HEK293T (cell line): ENCODE results near the gene ASTN2.

Source experiments
- CTCF ChIA-PET: fragments of 350-600 bp; formaldehyde crosslinking; extraction: SDS; loops from one replicate; lab custom pipeline; 2021; ENCODE audit warnings: antibody characterized with exemption, inconsistent platforms; lab: Yijun Ruan, JAX
- POLR2A ChIA-PET: fragments of 350-600 bp; formaldehyde crosslinking; extraction: SDS; loops from one replicate; lab custom pipeline; 2020; ENCODE audit warnings: antibody characterized with exemption, inconsistent platforms; lab: Yijun Ruan, JAX
- DNase-seq: peaks from one replicate; pipeline ENCODE4 v3.0.0; 2012; ENCODE audit warnings: mixed read lengths; ENCODE audit errors: extremely low spot score
- ARNT ChIP-seq: fragments of 450-650 bp; IDR thresholded peaks from 2 replicates; pipeline ENCODE4 v1.6.1; 2017; ENCODE audit warnings: mild to moderate bottlenecking
- BHLHE40 ChIP-seq: fragments of 450-650 bp; IDR thresholded peaks from 2 replicates; pipeline ENCODE4 v1.6.1; 2016; ENCODE audit warnings: mild to moderate bottlenecking, moderate library complexity, borderline replicate concordance
- CTBP1 ChIP-seq: fragments of 450-650 bp; IDR thresholded peaks from 2 replicates; pipeline ENCODE4 v1.6.1; 2016; ENCODE audit warnings: borderline replicate concordance
- ELF4 ChIP-seq: fragments of 450-650 bp; IDR thresholded peaks from 2 replicates; pipeline ENCODE4 v1.6.1; 2017; ENCODE audit warnings: antibody characterized with exemption
- FOXA1 ChIP-seq: fragments of 450-650 bp; IDR thresholded peaks from 2 replicates; pipeline ENCODE4 v1.6.1; 2016; ENCODE audit warnings: mild to moderate bottlenecking
- FOXK2 ChIP-seq: fragments of 450-650 bp; IDR thresholded peaks from 2 replicates; pipeline ENCODE4 v1.6.1; 2016; ENCODE audit warnings: mild to moderate bottlenecking
- FOXM1 ChIP-seq: fragments of 450-650 bp; IDR thresholded peaks from 2 replicates; pipeline ENCODE4 v1.6.1; 2017; ENCODE audit warnings: mild to moderate bottlenecking, borderline replicate concordance
- HDGF ChIP-seq: fragments of 450-650 bp; IDR thresholded peaks from 2 replicates; pipeline ENCODE4 v1.6.1; 2017; ENCODE audit warnings: antibody characterized with exemption, borderline replicate concordance
- L3MBTL2 ChIP-seq: fragments of 450-650 bp; conservative IDR thresholded peaks from 2 replicates; pipeline ENCODE4 v1.6.1; 2016; ENCODE audit warnings: mild to moderate bottlenecking
- LEF1 ChIP-seq: fragments of 450-650 bp; IDR thresholded peaks from 2 replicates; pipeline ENCODE4 v1.6.1; 2017; ENCODE audit warnings: mild to moderate bottlenecking, borderline replicate concordance
- NFRKB ChIP-seq: fragments of 450-650 bp; IDR thresholded peaks from 2 replicates; pipeline ENCODE4 v1.6.1; 2016; ENCODE audit warnings: mild to moderate bottlenecking, moderate library complexity
- PKNOX1 ChIP-seq: fragments of 450-650 bp; IDR thresholded peaks from 2 replicates; pipeline ENCODE4 v1.6.1; 2016
- SP1 ChIP-seq: fragments of 450-650 bp; IDR thresholded peaks from 2 replicates; pipeline ENCODE4 v1.6.1; 2017
- SUZ12 ChIP-seq: fragments of 450-650 bp; IDR thresholded peaks from 2 replicates; pipeline ENCODE4 v1.6.1; 2016; ENCODE audit warnings: mild to moderate bottlenecking
- TARDBP ChIP-seq: fragments of 450-650 bp; IDR thresholded peaks from 2 replicates; pipeline ENCODE4 v1.6.1; 2016
- ZNF384 ChIP-seq: fragments of 450-650 bp; IDR thresholded peaks from 2 replicates; pipeline ENCODE4 v1.6.1; 2016

Gene ASTN2

DNA sequence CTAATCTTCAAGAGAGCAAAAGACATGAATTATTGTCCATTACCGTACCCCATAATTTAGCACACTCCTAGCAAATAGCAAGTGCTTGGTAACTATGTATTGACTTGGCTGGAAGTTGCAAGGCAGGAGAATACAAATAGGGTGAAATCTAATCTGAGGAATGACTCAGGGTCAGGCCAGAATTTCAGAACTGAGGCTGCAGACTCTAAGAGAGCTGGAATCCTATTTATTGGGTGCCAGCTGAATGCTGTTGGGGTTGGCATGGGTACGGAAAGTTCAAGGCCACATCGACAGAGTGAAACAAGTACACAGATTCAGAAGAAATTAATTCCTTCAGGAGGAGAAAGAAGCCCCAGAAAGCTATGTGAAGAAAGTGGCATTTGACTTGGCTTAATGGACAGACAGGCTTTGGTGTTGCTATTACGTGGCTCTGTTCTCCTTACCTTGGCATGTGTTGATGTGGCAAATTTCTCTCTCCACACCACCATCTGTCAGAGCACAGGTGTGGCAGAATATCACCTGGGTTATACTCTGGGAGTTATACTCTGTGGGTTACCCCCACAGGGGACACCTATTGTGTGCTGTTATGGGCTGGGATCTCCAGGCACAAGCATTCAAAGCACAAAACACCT, 20.9 kb upstream of the ASTN2 start:
- TF ChIP-seq ARNT (no peak), FOXM1 (no peak), FOXA1 (no peak), SP1 (no peak), ELF4 (no peak), HDGF (no peak), PKNOX1 (no peak), SUZ12 (no peak), FOXK2 (no peak), ZNF384 (no peak), NFRKB (no peak), TARDBP (no peak), LEF1 (no peak), CTBP1 (no peak), L3MBTL2 (no peak), BHLHE40 (no peak)
- DNase-seq, result no peak
- ChIA-PET CTCF (no interaction called here), POLR2A (no interaction called here)

DNA sequence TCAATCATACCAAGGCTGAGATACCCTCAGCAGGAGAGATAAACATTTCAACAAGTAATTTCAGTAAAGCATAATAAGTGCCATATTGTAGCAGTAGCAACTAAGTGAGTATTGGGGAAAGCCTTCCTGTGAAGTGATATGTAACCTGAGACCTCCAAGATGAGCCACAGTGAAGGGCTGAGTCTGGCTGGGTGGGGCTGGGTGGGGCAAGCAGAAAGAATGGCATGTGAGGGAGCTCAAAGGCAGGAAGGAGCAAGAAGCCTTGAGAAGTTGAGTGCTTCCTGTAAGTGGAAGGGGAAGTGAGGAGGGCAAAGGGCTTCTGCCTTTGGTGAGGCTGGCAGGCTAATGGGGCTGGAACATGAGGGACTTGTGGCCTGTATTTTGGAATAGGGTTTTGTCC, 19.7 kb upstream of the ASTN2 start:
- POLR2A ChIA-PET, result no interaction called here
- DNase-seq, result no peak
- TF ChIP-seq LEF1 (no peak), TARDBP (no peak), CTBP1 (no peak), ZNF384 (no peak), ARNT (no peak), FOXK2 (no peak), BHLHE40 (no peak), NFRKB (no peak), PKNOX1 (no peak), L3MBTL2 (no peak)
- CTCF ChIA-PET, result no interaction called here

DNA sequence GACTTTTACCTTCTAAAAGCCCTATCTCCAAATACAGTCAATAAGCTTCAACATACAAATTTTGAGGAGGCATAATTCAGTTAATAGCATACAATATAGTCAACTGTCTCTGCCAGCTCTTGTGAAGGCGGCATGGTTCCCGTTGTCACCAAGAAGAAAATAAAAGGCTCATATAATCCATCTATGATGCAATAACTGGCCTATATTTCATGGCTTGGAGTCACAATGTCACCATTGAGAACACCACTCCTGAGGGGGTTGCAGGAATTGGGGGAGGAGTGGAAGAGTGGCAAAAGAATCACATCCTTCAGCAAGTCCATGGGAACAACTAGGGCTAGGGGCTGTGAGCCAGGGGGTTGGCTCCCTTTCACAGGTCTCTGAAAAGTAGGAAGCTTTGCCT, 16.0 kb upstream of the ASTN2 start:
- ChIA-PET CTCF (no interaction called here), POLR2A (no interaction called here)
- TF ChIP-seq FOXK2, result no peak
- TF ChIP-seq TARDBP, result no peak
- no peak for TF ChIP-seq NFRKB
- TF ChIP-seq ARNT, result no peak
- no peak for TF ChIP-seq SUZ12
- no peak for TF ChIP-seq SP1
- no peak for TF ChIP-seq HDGF
- TF ChIP-seq FOXM1, result no peak
- TF ChIP-seq FOXA1, result no peak
- no peak for TF ChIP-seq LEF1
- TF ChIP-seq ELF4, result no peak
- TF ChIP-seq L3MBTL2, result no peak
- TF ChIP-seq PKNOX1, result no peak
- TF ChIP-seq BHLHE40, result no peak
- TF ChIP-seq ZNF384, result no peak
- no peak for DNase-seq

DNA sequence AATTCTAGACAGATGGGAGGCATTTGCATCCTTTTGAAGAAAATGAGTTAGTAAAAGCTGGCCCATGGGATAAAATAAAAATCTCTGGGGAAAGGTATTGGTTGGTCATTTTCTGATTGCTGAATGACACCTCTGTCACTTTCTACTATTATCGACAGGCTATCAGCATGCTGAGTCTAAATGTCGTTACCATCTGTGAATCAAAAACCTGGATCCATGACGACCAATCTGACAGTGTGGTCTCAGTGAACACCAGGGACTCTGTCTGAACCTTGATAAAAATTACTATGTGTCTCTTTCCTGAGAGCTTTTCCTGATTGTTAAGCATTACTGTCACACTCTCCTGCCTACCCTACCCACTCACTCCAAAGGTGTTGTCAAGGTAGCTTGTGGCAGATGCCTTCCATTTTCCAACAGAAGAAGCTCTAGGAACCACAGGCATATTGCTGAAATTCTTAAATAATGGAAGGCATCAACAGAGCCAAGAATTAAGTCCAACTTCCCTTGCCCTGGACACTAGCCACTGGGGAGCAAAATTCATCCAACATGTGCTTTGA, 12.6 kb upstream of the ASTN2 start:
- no peak for DNase-seq
- TF ChIP-seq SUZ12 (no peak), FOXA1 (no peak), NFRKB (no peak), FOXK2 (no peak), CTBP1 (no peak), ELF4 (no peak), L3MBTL2 (no peak), PKNOX1 (no peak), HDGF (no peak), TARDBP (no peak)
- ChIA-PET POLR2A (no interaction called here), CTCF (no interaction called here)

DNA sequence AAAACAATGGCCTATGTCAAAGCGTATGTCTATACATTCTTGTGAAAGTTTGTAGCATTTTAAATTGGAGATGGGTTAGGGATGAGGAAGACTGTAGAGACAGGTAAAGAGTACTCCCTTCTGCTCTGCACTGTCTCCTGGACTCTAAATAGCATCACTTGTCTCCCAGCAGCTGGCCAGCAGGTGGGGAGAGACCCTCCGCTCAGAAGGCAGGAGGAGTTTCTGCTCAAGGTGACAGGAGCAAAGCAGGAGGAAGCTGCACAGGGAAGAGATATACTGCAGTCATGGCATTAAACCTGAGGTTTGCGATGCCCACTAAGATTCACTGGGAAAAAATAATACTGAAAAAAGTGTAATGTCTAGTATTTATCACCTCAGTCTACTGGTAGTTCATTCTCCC, 10.7 kb upstream of the ASTN2 start:
- no peak for DNase-seq
- TF ChIP-seq FOXM1, result no peak
- no peak for TF ChIP-seq SUZ12
- no peak for TF ChIP-seq FOXK2
- no peak for TF ChIP-seq CTBP1
- no peak for TF ChIP-seq LEF1
- no peak for TF ChIP-seq PKNOX1
- no peak for TF ChIP-seq ZNF384
- TF ChIP-seq ELF4, result no peak
- TF ChIP-seq SP1, result no peak
- CTCF ChIA-PET, result no interaction called here
- POLR2A ChIA-PET, result no interaction called here
